ENCODE measurements around the gene FIGN. TPM values are rescaled to one million over a fixed set of nuclear protein-coding genes. Genes with fewer than 3 reads are reported as not detected.

The FIGN gene
- total and polyA plus RNA-seq, 12 donors, result 2.1 to 17.0 (median 11.9) TPM

DNA sequence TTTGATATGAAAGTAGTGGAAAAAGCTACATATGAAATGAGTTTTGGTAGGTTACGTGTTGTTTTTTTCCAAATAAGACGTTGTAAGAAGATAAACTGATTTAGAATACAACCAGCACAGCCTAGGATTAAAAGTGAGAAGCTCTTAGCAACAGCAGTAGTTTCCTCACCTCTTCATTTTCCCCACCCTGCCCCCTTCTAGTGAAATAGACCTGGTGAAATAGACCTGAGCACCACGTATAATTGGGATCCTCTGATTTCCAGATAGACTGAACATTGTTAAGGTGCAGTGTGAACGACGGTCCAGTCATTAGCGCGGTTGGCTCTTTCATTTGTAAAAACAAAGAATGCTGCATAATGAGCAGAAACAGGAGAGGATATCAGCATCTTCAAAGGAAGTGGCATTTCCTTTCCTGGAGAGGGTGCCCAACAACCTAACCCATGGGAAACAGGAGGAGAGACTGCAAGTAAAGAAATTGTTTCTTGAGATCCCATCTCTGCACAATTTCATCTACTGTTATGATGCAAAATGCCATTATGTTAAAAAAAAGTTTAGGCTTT, 114.3 kb downstream of the FIGN start:
- Histone ChIP-seq H3K4me3 (no peak overlapping the region), H3K27ac (no peak overlapping the region), H3K27me3 (no peaks in the 10 kb centered on the region), H3K36me3 (no peaks in the 10 kb centered on the region), H3K9me3 (no peaks in the 10 kb centered on the region), H3K4me1 (peaks cover 0 to 22% (median 5%) of the 10 kb centered on the region in 9 donors)
- WGBS, 2 donors, result 60 to 67% methylated on average over 7 of the region's 7 CpGs
- intact Hi-C loops (cut with DNase I), result no loop called here
- DNase-seq (no peak), ATAC-seq (no peak)
- TF ChIP-seq, protein P1, sequence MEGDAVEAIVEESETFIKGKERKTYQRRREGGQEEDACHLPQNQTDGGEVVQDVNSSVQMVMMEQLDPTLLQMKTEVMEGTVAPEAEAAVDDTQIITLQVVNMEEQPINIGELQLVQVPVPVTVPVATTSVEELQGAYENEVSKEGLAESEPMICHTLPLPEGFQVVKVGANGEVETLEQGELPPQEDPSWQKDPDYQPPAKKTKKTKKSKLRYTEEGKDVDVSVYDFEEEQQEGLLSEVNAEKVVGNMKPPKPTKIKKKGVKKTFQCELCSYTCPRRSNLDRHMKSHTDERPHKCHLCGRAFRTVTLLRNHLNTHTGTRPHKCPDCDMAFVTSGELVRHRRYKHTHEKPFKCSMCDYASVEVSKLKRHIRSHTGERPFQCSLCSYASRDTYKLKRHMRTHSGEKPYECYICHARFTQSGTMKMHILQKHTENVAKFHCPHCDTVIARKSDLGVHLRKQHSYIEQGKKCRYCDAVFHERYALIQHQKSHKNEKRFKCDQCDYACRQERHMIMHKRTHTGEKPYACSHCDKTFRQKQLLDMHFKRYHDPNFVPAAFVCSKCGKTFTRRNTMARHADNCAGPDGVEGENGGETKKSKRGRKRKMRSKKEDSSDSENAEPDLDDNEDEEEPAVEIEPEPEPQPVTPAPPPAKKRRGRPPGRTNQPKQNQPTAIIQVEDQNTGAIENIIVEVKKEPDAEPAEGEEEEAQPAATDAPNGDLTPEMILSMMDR (IDR thresholded peaks at IDR 0.05), result no peak

DNA sequence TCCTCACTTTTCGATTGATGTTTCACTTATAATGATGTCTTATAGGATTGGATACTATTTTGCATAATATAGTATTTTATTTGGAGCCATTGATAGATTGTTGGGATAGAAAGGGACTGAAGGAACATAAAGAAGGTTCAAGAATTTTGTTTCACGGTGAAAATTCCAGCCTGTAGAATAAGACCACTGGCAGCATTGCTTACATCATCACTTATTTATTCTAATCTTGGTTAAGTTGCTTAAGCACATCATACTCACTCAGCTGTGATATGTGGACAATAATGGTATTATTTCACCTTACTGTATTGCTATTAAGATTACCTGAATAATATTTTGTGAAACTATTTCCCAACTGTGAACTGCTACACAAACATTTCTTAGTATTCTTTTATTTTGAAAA, 118.3 kb downstream of the FIGN start:
- Histone ChIP-seq H3K27me3 (no peaks in the 10 kb centered on the region), H3K4me3 (no peak overlapping the region)
- TF ChIP-seq, protein P1 (IDR thresholded peaks at IDR 0.05), result no peak

DNA sequence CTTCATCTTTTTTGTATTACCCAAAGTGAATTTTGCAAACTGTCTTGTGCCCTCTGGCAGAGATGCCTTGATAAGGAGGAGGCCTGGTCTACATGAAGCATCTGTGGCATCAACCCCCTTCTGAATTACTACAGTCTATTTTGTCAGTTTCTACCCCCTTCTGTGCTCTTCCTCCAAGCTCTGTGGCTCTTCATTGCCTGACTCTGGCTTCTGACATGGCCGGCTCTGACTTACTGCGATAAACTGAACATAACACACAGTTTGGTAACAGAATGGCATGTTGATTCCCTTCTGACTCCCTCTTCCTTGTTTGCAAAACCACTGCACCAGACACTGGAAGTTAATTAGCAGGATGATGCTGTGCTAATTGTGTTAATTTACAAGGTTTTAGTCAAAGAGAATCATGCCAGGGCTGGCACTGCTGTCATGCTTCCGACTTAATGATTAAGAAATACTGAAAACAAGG, 122.5 kb downstream of the FIGN start:
- no peak for DNase-seq
- Histone ChIP-seq H3K4me1 (peaks cover 0 to 25% (median 9%) of the 10 kb centered on the region in 9 donors), H3K27me3 (no peaks in the 10 kb centered on the region), H3K4me3 (no peak overlapping the region), H3K36me3 (peaks cover 0 to 24% (median 0%) of the 10 kb centered on the region in 9 donors), H3K9me3 (no peaks in the 10 kb centered on the region), H3K27ac (no peak overlapping the region)
- intact Hi-C loops (cut with DNase I), result no loop called here
- TF ChIP-seq, protein P1 (IDR thresholded peaks at IDR 0.05), result no peak
- ATAC-seq, result no peak
- WGBS, 2 donors, result 65 to 69% methylated on average over 3 of the region's 3 CpGs

More for the DNA sequence above, 118.3 kb downstream of the FIGN start:
- no peak overlapping the region for H3K27ac ChIP-seq
- H3K36me3 ChIP-seq, result no peaks in the 10 kb centered on the region
- WGBS, 2 donors, result 85 to 87% methylated on average over 2 of the region's 2 CpGs
- H3K9me3 ChIP-seq, result no peaks in the 10 kb centered on the region
- ATAC-seq (no peak), DNase-seq (no peak)
- intact Hi-C loops (cut with DNase I), result no loop called here
- peaks cover 0 to 15% (median 0%) of the 10 kb centered on the region in 9 donors for H3K4me1 ChIP-seq

DNA sequence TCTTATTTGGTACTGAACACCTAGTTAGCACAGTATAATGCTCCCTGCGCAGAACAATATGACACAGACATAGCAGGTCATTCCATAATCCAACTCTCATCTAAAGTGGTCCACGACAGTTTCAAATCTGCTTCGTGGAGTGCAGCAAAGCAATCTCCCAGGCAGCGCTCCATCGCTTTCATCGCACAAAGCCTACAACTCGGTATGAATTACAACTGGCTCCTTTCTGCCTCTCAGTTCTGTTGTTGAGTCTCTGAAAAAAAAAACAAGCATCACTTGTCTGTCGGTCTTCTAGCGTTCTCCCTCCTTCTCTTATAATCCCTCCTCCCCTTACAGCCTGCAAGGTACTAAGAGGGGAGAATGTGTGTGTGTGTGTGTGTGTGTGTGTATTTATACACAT, 123.5 kb downstream of the FIGN start:
- intact Hi-C loops (cut with DNase I), result no loop called here
- Histone ChIP-seq H3K36me3 (peaks cover 0 to 24% (median 0%) of the 10 kb centered on the region in 9 donors), H3K9me3 (no peaks in the 10 kb centered on the region), H3K4me1 (peaks cover 0 to 34% (median 12%) of the 10 kb centered on the region in 9 donors), H3K27me3 (no peaks in the 10 kb centered on the region), H3K27ac (no peak overlapping the region), H3K4me3 (no peak overlapping the region)
- ATAC-seq (no peak), DNase-seq (no peak)
- WGBS, 2 donors, result 57 to 75% methylated on average over 9 of the region's 9 CpGs
- TF ChIP-seq, protein P1 (IDR thresholded peaks at IDR 0.05), result no peak

Data from heart right ventricle (tissue), 16 donors.